Measurements from ENCODE around the gene CCND3. TPM values are rescaled to one million over a fixed set of nuclear protein-coding genes. Genes with fewer than 3 reads are reported as not detected.
A peak's percentile ranks its signal among the peaks of the same experiment; 100 is the strongest.

CCND3 gene
- total and polyA plus RNA-seq, 2 of the 13 experiments (the other 11 are each of a cell fraction or from before 2014, with no cell fraction given): 4.3 to 7.2 TPM

DNA sequence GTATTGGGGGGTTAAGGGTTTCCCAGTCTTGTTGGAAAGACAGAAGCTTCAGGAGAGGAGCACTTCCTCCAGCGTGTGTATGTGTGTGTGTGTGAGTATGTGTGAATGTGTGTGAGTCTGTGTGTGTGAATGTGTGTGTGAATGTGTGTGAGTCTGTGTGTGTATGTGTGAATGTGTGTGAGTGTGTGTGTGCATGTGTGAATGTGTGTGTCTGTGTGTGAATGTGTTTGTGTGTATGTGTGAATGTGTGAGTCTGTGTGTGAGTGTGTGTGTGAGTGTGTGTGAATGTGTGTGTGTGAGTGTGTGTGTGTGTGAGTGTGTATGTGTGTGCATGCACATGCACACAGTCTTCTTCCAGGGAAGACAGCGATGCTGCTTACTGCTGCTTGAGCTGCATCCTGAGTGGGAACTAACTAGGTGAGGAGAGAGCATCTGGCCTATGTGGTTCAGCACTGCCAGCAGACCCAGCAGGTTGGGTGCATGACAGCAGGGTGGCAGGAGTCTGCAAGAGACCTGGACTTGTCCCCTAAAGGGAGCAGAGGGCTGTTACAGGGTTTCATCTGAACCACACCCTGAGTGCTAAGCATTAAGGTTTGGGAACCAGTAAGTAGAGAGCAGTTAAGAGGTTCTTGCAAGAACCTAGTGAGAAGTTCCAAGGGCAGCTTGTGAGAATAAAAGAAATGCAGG lies 22.7 kb upstream of the CCND3 start:
- ATAC-seq (peak; percentile 27), FAIRE-seq (peak; percentile 68), DNase-seq (ENCODE audit: low spot score) (no peak)
- Histone ChIP-seq H3K9ac (ENCODE audit: insufficient read depth, low read depth, low read length) (no peak overlapping the region), H3K4me2 (ENCODE audit: low read depth, low read length) (no peak overlapping the region), H3K79me2 (ENCODE audit: insufficient read depth, low read length) (no peaks in the 10 kb centered on the region), H4K20me1 (ENCODE audit: insufficient read depth, low read length) (no peaks in the 10 kb centered on the region), H3K4me3 (replicated peaks in 1 of 3; ENCODE audit: insufficient read depth in 1 of 3, low read depth in 2 of 3, low read length in 3 of 3) (no peak overlapping the region), H3K27ac (ENCODE audit: extremely low read length, insufficient read depth, low read length) (no peak overlapping the region), H2AFZ (ENCODE audit: low read length) (no peak overlapping the region), H3K9me3 (ENCODE audit: low read length) (no peaks in the 10 kb centered on the region), H3K36me3 (replicated peaks in 1 of 2; ENCODE audit: control insufficient read depth in 1 of 2, insufficient read depth in 2 of 2, low read length in 2 of 2) (no peaks in the 10 kb centered on the region), H3K27me3 (ENCODE audit: control insufficient read depth in 1 of 2, insufficient read depth in 2 of 2, low read length in 2 of 2) (no peaks in the 10 kb centered on the region), H3K4me1 (ENCODE audit: insufficient read depth, low read length) (peaks cover 45% of the 10 kb centered on the region)
- intact Hi-C loops (cut with micrococcal nuclease; ENCODE audit: unreplicated experiment) (no loop called here), in situ Hi-C loops (cut with HindIII; ENCODE audit: extremely low pct_ligation_motif_present, low pct_unique_long_range_greater_than_20kb) (no loop called here)
- CTCF ChIA-PET (ENCODE audit: low intra/inter-chr PET ratio, low total read pairs): no interaction called here
- WGBS (ENCODE audit: low lambda C conversion rate): 52% methylated on average over 2 of the region's 2 CpGs
- POLR2A ChIA-PET: no interaction called here
- BruUV-seq (replicated peaks): no TSS peak
- TF ChIP-seq, protein P1, sequence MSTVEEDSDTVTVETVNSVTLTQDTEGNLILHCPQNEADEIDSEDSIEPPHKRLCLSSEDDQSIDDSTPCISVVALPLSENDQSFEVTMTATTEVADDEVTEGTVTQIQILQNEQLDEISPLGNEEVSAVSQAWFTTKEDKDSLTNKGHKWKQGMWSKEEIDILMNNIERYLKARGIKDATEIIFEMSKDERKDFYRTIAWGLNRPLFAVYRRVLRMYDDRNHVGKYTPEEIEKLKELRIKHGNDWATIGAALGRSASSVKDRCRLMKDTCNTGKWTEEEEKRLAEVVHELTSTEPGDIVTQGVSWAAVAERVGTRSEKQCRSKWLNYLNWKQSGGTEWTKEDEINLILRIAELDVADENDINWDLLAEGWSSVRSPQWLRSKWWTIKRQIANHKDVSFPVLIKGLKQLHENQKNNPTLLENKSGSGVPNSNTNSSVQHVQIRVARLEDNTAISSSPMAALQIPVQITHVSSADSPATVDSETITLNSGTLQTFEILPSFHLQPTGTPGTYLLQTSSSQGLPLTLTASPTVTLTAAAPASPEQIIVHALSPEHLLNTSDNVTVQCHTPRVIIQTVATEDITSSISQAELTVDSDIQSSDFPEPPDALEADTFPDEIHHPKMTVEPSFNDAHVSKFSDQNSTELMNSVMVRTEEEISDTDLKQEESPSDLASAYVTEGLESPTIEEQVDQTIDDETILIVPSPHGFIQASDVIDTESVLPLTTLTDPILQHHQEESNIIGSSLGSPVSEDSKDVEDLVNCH (CRISPR knock-in tag; IDR thresholded peaks at IDR 0.05): no peak
- TF ChIP-seq HDAC2 (CRISPR knock-in tag; IDR thresholded peaks at IDR 0.05) (no peak), ZNF646 (CRISPR knock-in tag; IDR thresholded peaks at IDR 0.05) (peak; percentile 84), NBN (conservative IDR thresholded peaks at IDR 0.05) (0 out of 2 replicates have a peak, but pooled peaks have one; percentile 66), IKZF1 (IDR thresholded peaks at IDR 0.05) (peak; percentile 89; the same call in 1 of the 2 replicates), ATF7 (IDR thresholded peaks at IDR 0.05) (peak; percentile 15; the same call in 1 of the 2 replicates), ATF7 (CRISPR knock-in tag; IDR thresholded peaks at IDR 0.05) (no peak), FOXA1 (IDR thresholded peaks at IDR 0.05) (peak; percentile 26; the same call in 1 of the 2 replicates), FOXA1 (CRISPR knock-in tag; IDR thresholded peaks at IDR 0.05) (no peak), ZNF138 (CRISPR knock-in tag; IDR thresholded peaks at IDR 0.05; ENCODE audit: low read depth) (no peak), JUNB (CRISPR knock-in tag; IDR thresholded peaks at IDR 0.05; ENCODE audit: borderline replicate concordance) (no peak), MLLT10 (CRISPR knock-in tag; IDR thresholded peaks at IDR 0.05) (no peak), TRIM22 (IDR thresholded peaks at IDR 0.05) (0 out of 2 replicates have a peak, but pooled peaks have one; percentile 42), PRMT3 (CRISPR knock-in tag; IDR thresholded peaks at IDR 0.05; ENCODE audit: borderline replicate concordance, low read depth) (no peak), HNRNPLL (IDR thresholded peaks at IDR 0.05; ENCODE audit: low read depth, low read length, poor library complexity, severe bottlenecking) (no peak)
- TF ChIP-seq, protein P2, sequence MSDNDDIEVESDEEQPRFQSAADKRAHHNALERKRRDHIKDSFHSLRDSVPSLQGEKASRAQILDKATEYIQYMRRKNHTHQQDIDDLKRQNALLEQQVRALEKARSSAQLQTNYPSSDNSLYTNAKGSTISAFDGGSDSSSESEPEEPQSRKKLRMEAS (IDR thresholded peaks at IDR 0.05): no peak
